H9 (cell line): Measurements from ENCODE around the gene C12orf57. TPM values are rescaled to one million over a fixed set of nuclear protein-coding genes. Genes with fewer than 3 reads are reported as not detected.

ENCODE experiments used
- DNase-seq: peaks from one replicate; pipeline ENCODE4 v3.0.0-alpha.2; 2017
- H2AFZ ChIP-seq: one replicate; pipeline ENCODE4 v1.6.1; 2013; ENCODE audit warnings: mild to moderate bottlenecking, low read length, control low read depth, moderate library complexity
- H2AK5ac ChIP-seq: 2 replicates; pipeline ENCODE4 v1.6.1; 2013; ENCODE audit warnings: low read length, control low read depth, mixed read lengths; ENCODE audit not compliant: insufficient read length
- H2BK120ac ChIP-seq: one replicate; pipeline ENCODE4 v1.6.1; 2013; ENCODE audit warnings: low read depth, mild to moderate bottlenecking, low read length, control low read depth, inconsistent platforms; ENCODE audit not compliant: poor library complexity, severe bottlenecking
- H2BK12ac ChIP-seq: 2 replicates; pipeline ENCODE4 v1.6.1; 2013; ENCODE audit warnings: low read length, control low read depth, mixed read lengths, low read depth; ENCODE audit not compliant: insufficient read length
- H2BK15ac ChIP-seq: 2 replicates; pipeline ENCODE4 v1.6.1; 2013; ENCODE audit warnings: low read depth, low read length, control low read depth
- H2BK20ac ChIP-seq: one replicate; pipeline ENCODE4 v1.6.1; 2013; ENCODE audit warnings: low read depth, mild to moderate bottlenecking, low read length, control low read depth, inconsistent platforms; ENCODE audit not compliant: poor library complexity, severe bottlenecking
- H2BK5ac ChIP-seq: 2 replicates; pipeline ENCODE4 v1.6.1; 2013; ENCODE audit warnings: low read length, control low read depth, mixed read lengths; ENCODE audit not compliant: insufficient read length
- H3K14ac ChIP-seq: 2 replicates; pipeline ENCODE4 v1.6.1; 2013; ENCODE audit warnings: low read length, control low read depth; ENCODE audit not compliant: insufficient read depth
- H3K18ac ChIP-seq: 2 replicates; pipeline ENCODE4 v1.6.1; 2013; ENCODE audit warnings: low read depth, mild to moderate bottlenecking, mixed read lengths, low read length, control low read depth; ENCODE audit not compliant: insufficient read length
- H3K23ac ChIP-seq: 2 replicates; pipeline ENCODE4 v1.6.1; 2013; ENCODE audit warnings: low read length, control low read depth, mixed read lengths, low read depth; ENCODE audit not compliant: insufficient read length
- H3K23me2 ChIP-seq: 2 replicates; pipeline ENCODE4 v1.6.1; 2013; ENCODE audit warnings: low read depth, mild to moderate bottlenecking, mixed read lengths, low read length, control low read depth; ENCODE audit not compliant: insufficient read length, poor library complexity, severe bottlenecking
- H3K27ac ChIP-seq: 2 replicates; pipeline ENCODE4 v1.5.1; 2013; ENCODE audit warnings: low read length, control low read depth, mixed read lengths, low read depth; ENCODE audit not compliant: insufficient read length
- H3K27me3 ChIP-seq: 2 replicates; pipeline ENCODE4 v1.6.1; 2013; ENCODE audit warnings: low read length, control low read depth, inconsistent platforms; ENCODE audit not compliant: insufficient read depth
- H3K4ac ChIP-seq: 2 replicates; pipeline ENCODE4 v1.6.1; 2013; ENCODE audit warnings: low read depth, mild to moderate bottlenecking, control low read depth, inconsistent platforms, low read length, moderate library complexity
- H3K4me1 ChIP-seq: 2 replicates; pipeline ENCODE4 v1.6.1; 2013; ENCODE audit warnings: low read length, control low read depth, inconsistent platforms; ENCODE audit not compliant: insufficient read depth
- H3K4me2 ChIP-seq: 2 replicates; pipeline ENCODE4 v1.6.1; 2013; ENCODE audit warnings: low read length, control low read depth, mixed read lengths; ENCODE audit not compliant: insufficient read length, insufficient read depth
- H3K56ac ChIP-seq: 2 replicates; pipeline ENCODE4 v1.6.1; 2013; ENCODE audit warnings: low read depth, mild to moderate bottlenecking, mixed read lengths, low read length, control low read depth; ENCODE audit not compliant: insufficient read length
- H3K79me1 ChIP-seq: 2 replicates; pipeline ENCODE4 v1.6.1; 2013; ENCODE audit warnings: low read depth, mild to moderate bottlenecking, moderate library complexity, low read length, control low read depth, inconsistent platforms; ENCODE audit not compliant: insufficient read depth, poor library complexity, severe bottlenecking
- H3K79me2 ChIP-seq: 2 replicates; pipeline ENCODE4 v1.6.1; 2013; ENCODE audit warnings: low read length, control low read depth, inconsistent platforms; ENCODE audit not compliant: insufficient read depth
- H3K9ac ChIP-seq: 2 replicates; pipeline ENCODE4 v1.6.1; 2013; ENCODE audit warnings: low read length, control low read depth, mixed read lengths; ENCODE audit not compliant: insufficient read length; ENCODE audit errors: extremely low read depth
- H3K9me3 ChIP-seq: one replicate; pipeline ENCODE4 v1.6.1; 2013; ENCODE audit warnings: low read depth, low read length, inconsistent platforms; ENCODE audit not compliant: control insufficient read depth
- H3T11ph ChIP-seq: one replicate; pipeline ENCODE4 v1.6.1; 2013; ENCODE audit warnings: mild to moderate bottlenecking, low read length, control low read depth, inconsistent platforms
- H4K20me1 ChIP-seq: one replicate; pipeline ENCODE4 v1.6.1; 2013; ENCODE audit not compliant: control insufficient read depth, insufficient read length, insufficient read depth
- H4K5ac ChIP-seq: 2 replicates; pipeline ENCODE4 v1.6.1; 2013; ENCODE audit warnings: low read depth, mild to moderate bottlenecking, mixed read lengths, low read length, control low read depth; ENCODE audit not compliant: insufficient read length
- H4K8ac ChIP-seq: replicated peaks from 2 replicates; pipeline ENCODE4 v1.6.1; 2013; ENCODE audit warnings: low read length, control low read depth, mixed read lengths, low read depth; ENCODE audit not compliant: insufficient read length
- H4K91ac ChIP-seq: 2 replicates; pipeline ENCODE4 v1.6.1; 2013; ENCODE audit warnings: low read depth, mild to moderate bottlenecking, moderate library complexity, mixed read lengths, low read length, control low read depth; ENCODE audit not compliant: insufficient read length
- H3K27ac Mint-ChIP-seq, 3 experiments: 2 replicates in 2 of 3; 3 replicates in 1 of 3; pipeline ENCODE4 v1.8.0; 2020 to 2021; ENCODE audit warnings: mixed read lengths in 3 of 3, mild to moderate bottlenecking in 1 of 3, moderate library complexity in 1 of 3
- H3K27me3 Mint-ChIP-seq: 2 replicates; pipeline ENCODE4 v1.8.0; 2021; ENCODE audit warnings: low read depth, mild to moderate bottlenecking, moderate library complexity, mixed read lengths
- H3K36me3 Mint-ChIP-seq, 3 experiments: 2 replicates in 2 of 3; 3 replicates in 1 of 3; pipeline ENCODE4 v1.8.0; 2020 to 2021; ENCODE audit warnings: low read depth in 3 of 3, mixed read lengths in 3 of 3; ENCODE audit not compliant: insufficient read depth in 1 of 3
- H3K4me1 Mint-ChIP-seq, 2 experiments: 2 replicates each; pipeline ENCODE4 v1.8.0; 2020; ENCODE audit warnings: mixed read lengths in 2 of 2
- H3K4me3 Mint-ChIP-seq, 2 experiments: 2 replicates in 1 of 2; 3 replicates in 1 of 2; pipeline ENCODE4 v1.8.0; 2020 to 2021; ENCODE audit warnings: mild to moderate bottlenecking in 2 of 2, mixed read lengths in 2 of 2, moderate library complexity in 1 of 2
- H3K9me3 Mint-ChIP-seq, 2 experiments: 2 replicates in 1 of 2; 3 replicates in 1 of 2; pipeline ENCODE4 v1.8.0; 2020; ENCODE audit warnings: mild to moderate bottlenecking in 2 of 2, mixed read lengths in 2 of 2, moderate library complexity in 1 of 2
- CTCF ChIP-seq: fragments of 200-600 bp; sonication (generic); conservative IDR thresholded peaks from 3 replicates; pipeline ENCODE4 v1.8.0; 2021; ENCODE audit warnings: antibody characterized with exemption, mild to moderate bottlenecking
- WGBS: extraction: QIAGEN DNeasy Blood & Tissue Kit; methylation state at CpG from one replicate; pipeline ENCODE4 v1.1.7; 2013; ENCODE audit warnings: missing lambda C conversion rate, low lambda C conversion rate, mixed read lengths; ENCODE audit not compliant: insufficient read length; ENCODE audit errors: extremely low coverage; 5-methylcytosine and 5-hydroxymethylcytosine counted together
- total RNA-seq: library from RNA; stranded (reverse); gene quantifications from 2 replicates; pipeline ENCODE4 v1.2.1, GENCODE V29; 2021

Gene C12orf57
- total RNA-seq, 1 experiment from 2014 or later = 195 TPM

- Histone ChIP-seq H3K9ac (peak overlapping the region; percentile 60), H3T11ph (no peak overlapping the region), H2BK5ac (no peak overlapping the region), H4K20me1 (no peaks in the 10 kb centered on the region), H3K4ac (no peak overlapping the region), H3K27me3 (no peaks in the 10 kb centered on the region), H3K4me1 (peaks cover 3% of the 10 kb centered on the region; the same call in 1 of the 2 replicates), H3K79me1 (no peaks in the 10 kb centered on the region), H4K91ac (no peak overlapping the region), H2BK120ac (no peak overlapping the region), H2AK5ac (no peak overlapping the region), H4K8ac (no peak overlapping the region), H3K18ac (no peak overlapping the region), H3K14ac (peak overlapping the region; percentile 11), H3K79me2 (peaks cover 24% of the 10 kb centered on the region; the same call in 1 of the 2 replicates), H2AFZ (no peak overlapping the region), H3K9me3 (no peaks in the 10 kb centered on the region), H2BK15ac (no peak overlapping the region), H3K23ac (no peak overlapping the region), H3K4me2 (peak overlapping the region; percentile 74), H3K27ac (no peak overlapping the region), H3K56ac (no peak overlapping the region), H2BK20ac (no peak overlapping the region), H2BK12ac (no peak overlapping the region), H4K5ac (no peak overlapping the region), H3K23me2 (peaks cover 30% of the 10 kb centered on the region)
- no CpG with 5 or more reads among the region's 79 CpGs for WGBS
- Mint-ChIP-seq H3K27me3 (peaks cover 1% of the 10 kb centered on the region; the same call in 1 of the 2 replicates), H3K4me1 (peaks cover 61 to 65% of the 10 kb centered on the region in 2 experiments), H3K4me3 (peak overlapping the region; percentile 96 to 98), H3K36me3 (peaks cover 9 to 40% (median 18%) of the 10 kb centered on the region in 3 experiments; a peak in 6 of 7 replicates), H3K27ac (peak overlapping the region; percentile 76 to 97 (median 93); a peak in 6 of 7 replicates), H3K9me3 (peaks cover 0 to 2% of the 10 kb centered on the region in 2 experiments; a peak in 1 of 5 replicates)
- no peak for DNase-seq
- TF ChIP-seq CTCF = no peak
These were observed 15.7 kb upstream of the C12orf57 start for GRCh38 chr12:6928022-6928702.
